GM12865 (cell line): ENCODE results near the gene FSTL1.

Experiments used
- DNase-seq: peaks from one replicate; pipeline ENCODE4 v3.0.0; 2010; ENCODE audit warnings: low read depth
- H3K4me3 ChIP-seq: 2 replicates; pipeline ENCODE4 v1.5.1; 2011; ENCODE audit warnings: mild to moderate bottlenecking, low read depth, low read length, control low read depth
- CTCF ChIP-seq: IDR thresholded peaks from 2 replicates; pipeline ENCODE4 v1.5.1; 2011; ENCODE audit warnings: low read length, control low read depth, low read depth, inconsistent platforms; ENCODE audit not compliant: insufficient read depth; ENCODE audit errors: missing control alignments

The FSTL1 gene

GRCh38 chr3:120449701-120450599, 842 bp downstream of the FSTL1 start:
- TF ChIP-seq CTCF: no peak
- no peak for DNase-seq
- peak overlapping the region; percentile 30 for H3K4me3 ChIP-seq

- no peak overlapping the region for H3K4me3 ChIP-seq
- DNase-seq: no peak
- no peak for TF ChIP-seq CTCF
These were observed 1.5 kb downstream of the FSTL1 start for GRCh38 chr3:120449251-120449650.

- no peak overlapping the region for H3K4me3 ChIP-seq
- DNase-seq: no peak
- TF ChIP-seq CTCF: no peak
These were observed 2.0 kb downstream of the FSTL1 start for GRCh38 chr3:120448756-120449155.

- no peak overlapping the region for H3K4me3 ChIP-seq
- DNase-seq: no peak
- no peak for TF ChIP-seq CTCF
These were observed 3.7 kb downstream of the FSTL1 start for GRCh38 chr3:120446891-120447668.

- DNase-seq: no peak
- no peak overlapping the region for H3K4me3 ChIP-seq
- TF ChIP-seq CTCF: no peak
These were observed 5.1 kb downstream of the FSTL1 start for GRCh38 chr3:120445654-120446053.

- TF ChIP-seq CTCF: no peak
- no peak overlapping the region for H3K4me3 ChIP-seq
- DNase-seq: no peak
These were observed 7.1 kb downstream of the FSTL1 start for GRCh38 chr3:120443626-120444123.
